Transverse colon (tissue), 4 donors: ENCODE data around the gene CEL. TPM values are rescaled to one million over a fixed set of nuclear protein-coding genes. Genes with fewer than 3 reads are reported as not detected.

Experiments
- DNase-seq: peaks from one replicate; pipeline ENCODE4 v3.0.0-alpha.2; 2019
- H3K27ac ChIP-seq, 4 donors: fragments of 200-600 bp; sonication (generic); 2 replicates each; pipeline ENCODE4 v1.5.1; 2016 to 2018; ENCODE audit warnings: inconsistent platforms in 4 of 4
- H3K27me3 ChIP-seq: fragments of 200-600 bp; sonication (generic); 2 replicates; pipeline ENCODE4 v1.5.1; 2017; ENCODE audit warnings: inconsistent platforms
- H3K36me3 ChIP-seq, 4 donors: fragments of 200-600 bp; sonication (generic); 2 replicates each; pipeline ENCODE4 v1.5.1; 2017 to 2019; ENCODE audit warnings: inconsistent platforms in 4 of 4
- H3K4me1 ChIP-seq, 4 donors: fragments of 200-600 bp; sonication (generic); 2 replicates each; pipeline ENCODE4 v1.5.1; 2017 to 2020; ENCODE audit warnings: inconsistent platforms in 4 of 4
- H3K4me3 ChIP-seq, 4 donors: fragments of 200-600 bp; sonication (generic); 1 replicate in 1 of 4; 2 replicates in 3 of 4; pipeline versions ENCODE4 v1.5.1 to v1.6.1; 2017 to 2019; ENCODE audit warnings: inconsistent platforms in 4 of 4
- H3K9me3 ChIP-seq, 2 donors: fragments of 200-600 bp; sonication (generic); 2 replicates each; pipeline ENCODE4 v1.5.1; 2017 to 2019; ENCODE audit warnings: inconsistent platforms in 2 of 2
- CTCF ChIP-seq, 5 experiments: fragments of 200-600 bp in 3 of 5; fragments of 450-650 bp in 2 of 5; sonication (generic) in 3 of 5; IDR thresholded peaks; 1 replicate in 2 of 5; 2 replicates in 3 of 5; pipeline ENCODE4 v1.5.1; 2016 to 2017; ENCODE audit warnings: antibody characterized with exemption in 5 of 5, inconsistent platforms in 3 of 5, mild to moderate bottlenecking in 2 of 5, moderate library complexity in 1 of 5
- EP300 ChIP-seq: sonication (generic); formaldehyde crosslinking; IDR thresholded peaks from one replicate; pipeline ENCODE4 v1.6.1; 2017; ENCODE audit warnings: antibody characterized with exemption, low read depth
- POLR2A ChIP-seq: fragments of 450-650 bp; IDR thresholded peaks from one replicate; pipeline ENCODE4 v1.6.1; 2016; ENCODE audit warnings: antibody characterized with exemption, mild to moderate bottlenecking, moderate library complexity
- POLR2AphosphoS5 ChIP-seq, 3 donors: sonication (generic); formaldehyde crosslinking; IDR thresholded peaks; one replicate each; pipeline ENCODE4 v1.6.1; 2016; ENCODE audit warnings: antibody characterized with exemption in 3 of 3
- WGBS, 2 donors: methylation state at CpG; one replicate each; pipeline ENCODE4 v1.1.5; 2018; ENCODE audit warnings: low coverage in 1 of 2; 5-methylcytosine and 5-hydroxymethylcytosine counted together
- in situ Hi-C, 4 donors: fragments of 200-750 bp; cut with MboI; loops; one replicate each; pipeline versions ENCODE4 v1.15.0 to v1.15.1; 2017; ENCODE audit warnings: low sequenced_read_pairs in 3 of 4, low pct_ligation_motif_present in 1 of 4, low pct_unique_long_range_greater_than_20kb in 1 of 4
- intact Hi-C: fragments of 100-400 bp; cut with DNase I; formaldehyde crosslinking; loops from one replicate; pipeline ENCODE4 v1.15.1; 2023; ENCODE audit warnings: low total_unique reads
- total RNA-seq, 4 donors: library from RNA; depleted of rRNA; stranded (reverse); fragments of >200 nt; gene quantifications; one replicate each; pipeline ENCODE4 v1.1.0, GENCODE V29; 2016

Gene CEL
- total RNA-seq, 4 donors from 2014 or later: 0.27 to 8.6 (median 0.48) TPM; not detected in 1

- H3K27me3 ChIP-seq: no peaks in the 10 kb centered on the region
- in situ Hi-C loops (no loop called here), intact Hi-C loops (no loop called here)
- peak; percentile 62 for DNase-seq
- WGBS, 2 donors: 64% methylated on average over 7 of the region's 7 CpGs; no CpG with 5 or more reads in 1 of the 2 donors
- peaks cover 0 to 31% (median 9%) of the 10 kb centered on the region in 4 donors for H3K36me3 ChIP-seq
- peak overlapping the region; percentile 62 to 89 (median 75) for H3K27ac ChIP-seq
- H3K4me1 ChIP-seq: peaks cover 34 to 54% (median 50%) of the 10 kb centered on the region in 4 donors
- H3K9me3 ChIP-seq: no peaks in the 10 kb centered on the region
- H3K4me3 ChIP-seq: no peak overlapping the region
- no peak for TF ChIP-seq POLR2AphosphoS5 (IDR thresholded peaks at IDR 0.05)
Measured at GRCh38 chr9:133112663-133113026, 50.9 kb downstream of the CEL start.

GRCh38 chr9:133113163-133113948, 51.6 kb downstream of the CEL start:
- Histone ChIP-seq H3K4me1 (peaks cover 40 to 61% (median 50%) of the 10 kb centered on the region in 4 donors), H3K36me3 (peaks cover 0 to 24% (median 5%) of the 10 kb centered on the region in 4 donors)
- DNase-seq: no peak

GRCh38 chr9:133113949-133114885, 52.4 kb downstream of the CEL start:
- 67% methylated on average over 13 of the region's 20 CpGs; no CpG with 5 or more reads in 1 of the 2 donors for WGBS, 2 donors
- H3K36me3 ChIP-seq: peaks cover 0 to 15% (median under 1%) of the 10 kb centered on the region in 4 donors
- H3K27me3 ChIP-seq: no peaks in the 10 kb centered on the region
- in situ Hi-C loops: no loop called here
- no peak for TF ChIP-seq EP300
- TF ChIP-seq CTCF (IDR thresholded peaks at IDR 0.05): no peak
- TF ChIP-seq POLR2AphosphoS5 (IDR thresholded peaks at IDR 0.05): no peak
- TF ChIP-seq POLR2A: no peak
- H3K9me3 ChIP-seq: no peaks in the 10 kb centered on the region
- no peak overlapping the region for H3K4me3 ChIP-seq
- H3K4me1 ChIP-seq: peaks cover 40 to 70% (median 54%) of the 10 kb centered on the region in 4 donors
- intact Hi-C loops: no loop called here
- no peak for DNase-seq
- peak overlapping the region; percentile 62 to 89 (median 75) for H3K27ac ChIP-seq

More at GRCh38 chr9:133113163-133113948, 51.6 kb downstream of the CEL start:
- peak in 1 of 3 donors; percentile 6 for TF ChIP-seq POLR2AphosphoS5 (IDR thresholded peaks at IDR 0.05)
- TF ChIP-seq CTCF (IDR thresholded peaks at IDR 0.05): no peak
- TF ChIP-seq POLR2A: no peak
- TF ChIP-seq EP300: no peak
- Histone ChIP-seq H3K4me3 (no peak overlapping the region), H3K27ac (peak overlapping the region; percentile 62 to 89 (median 75)), H3K9me3 (no peaks in the 10 kb centered on the region), H3K27me3 (no peaks in the 10 kb centered on the region)
- in situ Hi-C loops: no loop called here
- intact Hi-C loops: no loop called here
- WGBS, 2 donors: 60 to 86% methylated on average over 1 to 12 of the region's 19 CpGs

GRCh38 chr9:133114886-133115603, 53.3 kb downstream of the CEL start:
- H3K4me3 ChIP-seq: no peak overlapping the region
- DNase-seq: no peak
- H3K9me3 ChIP-seq: no peaks in the 10 kb centered on the region
- 82% methylated on average over 17 of the region's 19 CpGs; no CpG with 5 or more reads in 1 of the 2 donors for WGBS, 2 donors
- H3K27me3 ChIP-seq: no peaks in the 10 kb centered on the region
- H3K27ac ChIP-seq: peak overlapping the region; percentile 62 to 89 (median 75)
- TF ChIP-seq EP300: no peak
- no peak for TF ChIP-seq POLR2A
- TF ChIP-seq POLR2AphosphoS5 (IDR thresholded peaks at IDR 0.05): no peak
- TF ChIP-seq CTCF (IDR thresholded peaks at IDR 0.05): no peak
- peaks cover 46 to 78% (median 61%) of the 10 kb centered on the region in 4 donors for H3K4me1 ChIP-seq
- intact Hi-C loops (no loop called here), in situ Hi-C loops (no loop called here)
- peaks cover 0 to 7% (median 0%) of the 10 kb centered on the region in 4 donors for H3K36me3 ChIP-seq
